Gastroesophageal sphincter (tissue), 4 donors: ENCODE measurements around the gene CAMK1D. TPM values are rescaled to one million over a fixed set of nuclear protein-coding genes. Genes with fewer than 3 reads are reported as not detected.

ENCODE experiments used
- ATAC-seq: fragments of 150-250 bp; one replicate; pipeline ENCODE4 v1.9.1; 2016; ENCODE audit warnings: mild to moderate bottlenecking, moderate library complexity
- H3K27ac ChIP-seq, 4 donors: fragments of 200-600 bp; sonication (generic) in 3 of 4; 1 replicate in 3 of 4; 2 replicates in 1 of 4; pipeline ENCODE4 v1.5.1; 2016 to 2019
- H3K27me3 ChIP-seq: fragments of 200-600 bp; sonication (generic); one replicate; pipeline ENCODE4 v1.5.1; 2019
- H3K36me3 ChIP-seq, 2 donors: fragments of 200-600 bp; sonication (generic); one replicate each; pipeline ENCODE4 v1.5.1; 2019; ENCODE audit warnings: control low read depth in 1 of 2
- H3K4me1 ChIP-seq, 3 donors: fragments of 200-600 bp; sonication (generic); 1 replicate in 2 of 3; 2 replicates in 1 of 3; pipeline ENCODE4 v1.5.1; 2016 to 2019; ENCODE audit warnings: control low read depth in 2 of 3
- H3K4me3 ChIP-seq, 2 donors: fragments of 200-600 bp; sonication (generic); one replicate each; pipeline ENCODE4 v1.5.1; 2019; ENCODE audit warnings: mild to moderate bottlenecking in 1 of 2, moderate library complexity in 1 of 2
- H3K9me3 ChIP-seq, 3 donors: fragments of 200-600 bp; sonication (generic); one replicate each; pipeline ENCODE4 v1.5.1; 2017 to 2019; ENCODE audit warnings: control low read depth in 2 of 3
- CTCF ChIP-seq, 4 experiments: fragments of 200-600 bp in 2 of 4; fragments of 450-650 bp in 2 of 4; sonication (generic) in 1 of 4; IDR thresholded peaks; one replicate each; pipeline ENCODE4 v1.5.1; 2017 to 2019; ENCODE audit warnings: antibody characterized with exemption in 4 of 4, mild to moderate bottlenecking in 2 of 4, moderate library complexity in 2 of 4
- EP300 ChIP-seq: sonication (generic); formaldehyde crosslinking; IDR thresholded peaks from one replicate; pipeline ENCODE4 v1.6.1; 2017; ENCODE audit warnings: antibody characterized with exemption, mild to moderate bottlenecking
- POLR2A ChIP-seq, 2 donors: fragments of 450-650 bp; IDR thresholded peaks; one replicate each; pipeline ENCODE4 v1.6.1; 2017; ENCODE audit warnings: antibody characterized with exemption in 2 of 2, mild to moderate bottlenecking in 2 of 2, moderate library complexity in 1 of 2
- POLR2AphosphoS5 ChIP-seq: sonication (generic); formaldehyde crosslinking; IDR thresholded peaks from one replicate; pipeline ENCODE4 v1.6.1; 2017; ENCODE audit warnings: antibody characterized with exemption
- WGBS, 2 donors: methylation state at CpG; one replicate each; pipeline ENCODE4 v1.1.5; 2018; ENCODE audit warnings: low coverage in 1 of 2; 5-methylcytosine and 5-hydroxymethylcytosine counted together
- total RNA-seq, 4 donors: library from RNA; depleted of rRNA; stranded (reverse); fragments of >200 nt; gene quantifications; one replicate each; pipeline ENCODE4 v1.1.0, GENCODE V29; 2016

Gene CAMK1D
- total RNA-seq, 4 donors from 2014 or later: 11.6 to 18.3 (median 15.3) TPM

- 50 to 100% methylated on average over 1 to 2 of the region's 10 CpGs for WGBS, 2 donors
- Histone ChIP-seq H3K36me3 (no peaks in the 10 kb centered on the region), H3K4me1 (peaks cover 0 to 29% (median 2%) of the 10 kb centered on the region in 3 donors), H3K4me3 (no peak overlapping the region), H3K27ac (no peak overlapping the region), H3K27me3 (no peaks in the 10 kb centered on the region), H3K9me3 (no peaks in the 10 kb centered on the region)
- TF ChIP-seq POLR2A (IDR thresholded peaks at IDR 0.05): no peak
- TF ChIP-seq EP300: no peak
- TF ChIP-seq POLR2AphosphoS5: no peak
- no peak for TF ChIP-seq CTCF (IDR thresholded peaks at IDR 0.05)
- no peak for ATAC-seq
Observed at GRCh38 chr10:12372846-12373245, 23.5 kb downstream of the CAMK1D start.

- Histone ChIP-seq H3K27me3 (no peaks in the 10 kb centered on the region), H3K4me3 (no peak overlapping the region), H3K9me3 (no peaks in the 10 kb centered on the region), H3K4me1 (peaks cover 0 to 44% (median 5%) of the 10 kb centered on the region in 3 donors), H3K36me3 (no peaks in the 10 kb centered on the region), H3K27ac (peak overlapping the region; percentile 35 to 79 (median 64))
- TF ChIP-seq POLR2A (IDR thresholded peaks at IDR 0.05) (no peak), EP300 (no peak), POLR2AphosphoS5 (peak; percentile 93), CTCF (IDR thresholded peaks at IDR 0.05) (no peak)
- peak; percentile 49 for ATAC-seq
- WGBS, 2 donors: 45 to 46% methylated on average over 6 to 11 of the region's 11 CpGs
Observed at GRCh38 chr10:12375076-12375504, 25.7 kb downstream of the CAMK1D start.

GRCh38 chr10:12376211-12376610 is 26.9 kb downstream of the CAMK1D start:
- Histone ChIP-seq H3K9me3 (no peaks in the 10 kb centered on the region), H3K36me3 (no peaks in the 10 kb centered on the region), H3K4me3 (no peak overlapping the region), H3K27me3 (no peaks in the 10 kb centered on the region), H3K27ac (peak overlapping the region in 1 of 4 donors; percentile 79), H3K4me1 (peaks cover 0 to 44% (median 5%) of the 10 kb centered on the region in 3 donors)
- WGBS, 2 donors: 93% methylated on average over 3 to 12 of the region's 12 CpGs
- no peak for ATAC-seq
- TF ChIP-seq POLR2AphosphoS5: no peak
- TF ChIP-seq CTCF (IDR thresholded peaks at IDR 0.05): no peak
- no peak for TF ChIP-seq EP300
- TF ChIP-seq POLR2A (IDR thresholded peaks at IDR 0.05): no peak

DNA sequence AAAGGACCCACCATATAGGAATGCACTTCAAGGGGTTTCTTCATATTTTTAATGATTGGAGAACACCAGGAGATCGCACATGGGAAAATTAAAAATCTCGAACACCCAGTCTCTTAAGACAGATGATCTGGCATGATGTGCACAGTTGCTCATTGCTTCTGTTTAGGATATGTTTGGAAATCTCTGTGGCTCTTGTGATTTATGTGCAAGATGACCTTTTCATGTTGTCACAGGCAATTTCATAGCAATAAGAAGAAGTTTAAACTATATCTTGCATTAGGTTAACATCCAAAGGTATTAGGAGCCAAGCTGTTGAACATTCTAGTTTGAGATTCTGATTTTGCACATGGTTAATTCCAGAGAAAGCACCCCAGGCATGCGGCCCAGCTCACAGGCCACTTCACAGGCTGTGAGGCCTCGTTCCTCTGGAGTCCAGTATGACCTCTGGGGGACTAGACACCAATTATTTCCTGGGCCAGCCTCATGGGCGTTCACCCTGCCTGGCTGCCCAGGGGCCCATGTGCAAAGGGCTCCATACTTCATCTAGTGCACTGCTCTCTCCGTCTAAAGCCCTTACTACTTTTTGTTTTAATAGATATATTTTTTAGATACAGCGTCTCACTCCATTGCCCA is 28.4 kb downstream of the CAMK1D start:
- Histone ChIP-seq H3K27ac (peak overlapping the region in 3 of 4 donors; percentile 42 to 79 (median 55)), H3K4me1 (peaks cover 0 to 44% (median 5%) of the 10 kb centered on the region in 3 donors), H3K36me3 (no peaks in the 10 kb centered on the region), H3K9me3 (no peaks in the 10 kb centered on the region), H3K4me3 (no peak overlapping the region), H3K27me3 (no peaks in the 10 kb centered on the region)
- ATAC-seq: no peak
- TF ChIP-seq CTCF (IDR thresholded peaks at IDR 0.05) (no peak), POLR2AphosphoS5 (peak; percentile 73)
- 49 to 53% methylated on average over 7 of the region's 7 CpGs for WGBS, 2 donors

DNA sequence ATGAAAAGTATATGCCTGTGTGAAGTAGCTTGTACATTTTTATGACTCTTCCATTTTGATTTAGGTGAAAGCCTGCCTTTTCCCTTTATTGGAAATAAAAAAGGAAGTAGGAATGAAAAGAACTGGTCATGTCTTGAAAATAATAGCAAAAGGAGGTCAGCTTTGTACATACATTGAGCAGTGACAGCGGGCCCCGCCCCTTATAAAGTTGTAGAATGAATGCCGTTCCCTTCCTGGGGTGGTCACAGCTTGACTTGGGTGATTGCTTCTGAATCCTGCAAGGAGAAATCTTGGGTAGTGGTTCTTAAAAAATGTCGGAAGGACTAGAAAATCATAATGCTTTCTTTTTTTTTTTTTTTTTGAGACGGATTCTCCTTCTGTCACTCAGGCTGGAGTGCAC is 31.7 kb downstream of the CAMK1D start:
- Histone ChIP-seq H3K36me3 (no peaks in the 10 kb centered on the region), H3K4me3 (no peak overlapping the region), H3K4me1 (peaks cover 0 to 36% (median 5%) of the 10 kb centered on the region in 3 donors), H3K27me3 (no peaks in the 10 kb centered on the region), H3K27ac (no peak overlapping the region), H3K9me3 (no peaks in the 10 kb centered on the region)
- WGBS, 2 donors: 96 to 100% methylated on average over 2 to 5 of the region's 5 CpGs
- ATAC-seq: no peak
- no peak for TF ChIP-seq EP300
- TF ChIP-seq CTCF (IDR thresholded peaks at IDR 0.05): no peak
- TF ChIP-seq POLR2AphosphoS5: no peak
- no peak for TF ChIP-seq POLR2A (IDR thresholded peaks at IDR 0.05)
